SK-N-SH treated with all-trans-retinoic acid at 6 μM for 48 hours (cell line): ENCODE results near the gene ASTN2.

Source experiments
- ATAC-seq: fragments of 200-7000 bp; cut with Tn5 transposase; 3 replicates; pipeline ENCODE4 v1.9.1; 2020; ENCODE audit warnings: mild to moderate bottlenecking, moderate library complexity
- ARNTL ChIP-seq: fragments of 450-650 bp; formaldehyde crosslinking; IDR thresholded peaks from 2 replicates; pipeline ENCODE4 v1.5.0; 2020; ENCODE audit warnings: low read depth, mild to moderate bottlenecking, moderate library complexity, borderline replicate concordance
- BACH2 ChIP-seq: fragments of 250-450 bp; sonication (Bioruptor Pico); IDR thresholded peaks from 2 replicates; pipeline ENCODE4 v1.9.0; 2021; ENCODE audit warnings: mild to moderate bottlenecking, borderline replicate concordance
- CREB5 ChIP-seq: fragments of 250-450 bp; sonication (Bioruptor Pico); IDR thresholded peaks from 2 replicates; pipeline ENCODE4 v1.5.1; 2020; ENCODE audit warnings: low read depth, mild to moderate bottlenecking, moderate library complexity
- CSDC2 ChIP-seq: fragments of 250-450 bp; sonication (Bioruptor Pico); IDR thresholded peaks from 2 replicates; pipeline ENCODE4 v1.5.0; 2020; ENCODE audit warnings: mild to moderate bottlenecking, moderate library complexity
- ESRRG ChIP-seq: fragments of 250-450 bp; sonication (Bioruptor Pico); IDR thresholded peaks from 2 replicates; pipeline ENCODE4 v1.6.1; 2021; ENCODE audit warnings: mild to moderate bottlenecking
- GLIS3 ChIP-seq: fragments of 250-450 bp; sonication (Bioruptor Pico); IDR thresholded peaks from 2 replicates; pipeline ENCODE4 v1.5.0; 2020; ENCODE audit warnings: mild to moderate bottlenecking, moderate library complexity
- PATZ1 ChIP-seq: fragments of 250-450 bp; sonication (Bioruptor Pico); IDR thresholded peaks from 2 replicates; pipeline ENCODE4 v1.8.0; 2020; ENCODE audit warnings: mild to moderate bottlenecking, moderate library complexity, borderline replicate concordance
- POU6F1 ChIP-seq: fragments of 250-450 bp; sonication (Bioruptor Pico); IDR thresholded peaks from 2 replicates; pipeline ENCODE4 v1.8.0; 2021; ENCODE audit warnings: low read depth, mild to moderate bottlenecking, moderate library complexity, borderline replicate concordance
- PPARA ChIP-seq: fragments of 250-450 bp; sonication (Bioruptor Pico); IDR thresholded peaks from 2 replicates; pipeline ENCODE4 v1.5.0; 2020; ENCODE audit warnings: mild to moderate bottlenecking, borderline replicate concordance
- RARB ChIP-seq: fragments of 250-450 bp; sonication (Bioruptor Pico); IDR thresholded peaks from 2 replicates; pipeline ENCODE4 v1.8.0; 2021; ENCODE audit warnings: mild to moderate bottlenecking, moderate library complexity
- SNAI2 ChIP-seq: fragments of 250-450 bp; sonication (Bioruptor Pico); IDR thresholded peaks from 2 replicates; pipeline ENCODE4 v1.5.0; 2020; ENCODE audit warnings: mild to moderate bottlenecking, moderate library complexity
- TOX ChIP-seq: fragments of 250-450 bp; sonication (Bioruptor Pico); IDR thresholded peaks from 2 replicates; pipeline ENCODE4 v1.8.0; 2021; ENCODE audit warnings: mild to moderate bottlenecking, moderate library complexity, borderline replicate concordance
- TSHZ2 ChIP-seq: fragments of 250-450 bp; sonication (Bioruptor Pico); IDR thresholded peaks from 2 replicates; pipeline ENCODE4 v1.5.0; 2020; ENCODE audit warnings: mild to moderate bottlenecking, moderate library complexity
- ZC3H10 ChIP-seq: fragments of 250-450 bp; sonication (Bioruptor Pico); IDR thresholded peaks from 2 replicates; pipeline ENCODE4 v1.5.1; 2021; ENCODE audit warnings: mild to moderate bottlenecking, moderate library complexity
- ZFP3 ChIP-seq: fragments of 250-450 bp; sonication (Bioruptor Pico); IDR thresholded peaks from 2 replicates; pipeline ENCODE4 v1.5.0; 2020; ENCODE audit warnings: mild to moderate bottlenecking, moderate library complexity
- ZFP30 ChIP-seq: fragments of 450-650 bp; formaldehyde crosslinking; IDR thresholded peaks from 2 replicates; pipeline ENCODE4 v1.5.0; 2022; ENCODE audit warnings: mild to moderate bottlenecking, moderate library complexity
- ZNF565 ChIP-seq: fragments of 450-650 bp; formaldehyde crosslinking; conservative IDR thresholded peaks from 2 replicates; pipeline ENCODE4 v1.5.0; 2020; ENCODE audit warnings: low read depth, mild to moderate bottlenecking, moderate library complexity
- ZNF8 ChIP-seq: fragments of 450-650 bp; formaldehyde crosslinking; IDR thresholded peaks from 2 replicates; pipeline ENCODE4 v1.5.0; 2020; ENCODE audit warnings: mild to moderate bottlenecking, moderate library complexity

ASTN2 gene

GRCh38 chr9:116816484-116816883, 598.4 kb downstream of the ASTN2 start:
- no peak for ATAC-seq
- no peak for TF ChIP-seq CSDC2
- TF ChIP-seq ZFP30 (CRISPR knock-in tag) = no peak
- no peak for TF ChIP-seq ESRRG (CRISPR knock-in tag)
- TF ChIP-seq ZNF565 (CRISPR knock-in tag) = no peak

GRCh38 chr9:116815835-116816234, 599.0 kb downstream of the ASTN2 start:
- no peak for ATAC-seq
- TF ChIP-seq CREB5 (CRISPR knock-in tag) (no peak), ZNF8 (CRISPR knock-in tag) (no peak), TSHZ2 (CRISPR knock-in tag) (no peak), ZFP3 (no peak)

- no peak for ATAC-seq
- TF ChIP-seq SNAI2 (CRISPR knock-in tag) (no peak), TSHZ2 (CRISPR knock-in tag) (no peak), CREB5 (CRISPR knock-in tag) (no peak), GLIS3 (CRISPR knock-in tag) (no peak), ZNF8 (CRISPR knock-in tag) (no peak), BACH2 (CRISPR knock-in tag) (no peak), PATZ1 (CRISPR knock-in tag) (no peak), ZNF565 (CRISPR knock-in tag) (no peak), TOX (CRISPR knock-in tag) (no peak), CSDC2 (no peak), ZFP30 (CRISPR knock-in tag) (no peak), ARNTL (CRISPR knock-in tag) (no peak), POU6F1 (CRISPR knock-in tag) (no peak), ESRRG (CRISPR knock-in tag) (no peak), ZC3H10 (CRISPR knock-in tag) (no peak), ZFP3 (no peak), RARB (no peak), PPARA (CRISPR knock-in tag) (no peak)
Measured at GRCh38 chr9:116813031-116813300, 601.9 kb downstream of the ASTN2 start.
